Measurements from ENCODE around the gene RFX3. TPM values are rescaled to one million over a fixed set of nuclear protein-coding genes. Genes with fewer than 3 reads are reported as not detected.

The RFX3 gene
- total RNA-seq, 1 experiment from 2014 or later = 2.5 TPM

DNA sequence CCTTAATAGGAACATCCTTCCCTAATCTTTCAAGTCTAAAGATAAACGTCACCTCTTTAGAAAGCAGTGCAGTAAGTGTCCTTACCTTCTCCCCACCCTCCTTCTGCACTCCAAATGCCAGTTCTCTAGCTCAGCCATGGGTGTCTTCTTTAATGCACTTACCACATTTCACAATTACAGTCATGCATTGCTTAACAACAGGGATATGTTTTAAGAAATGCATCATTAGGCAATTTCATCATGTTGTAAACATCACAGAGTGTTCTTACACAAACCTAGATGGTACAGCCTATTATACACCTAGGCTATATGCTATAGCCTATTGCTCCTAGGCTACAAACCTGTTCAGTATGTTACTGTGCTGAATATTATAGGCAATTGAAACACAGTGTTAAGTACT, 91.2 kb downstream of the RFX3 start:
- DNase-seq (ENCODE audit: low read depth) = peak; percentile 61

DNA sequence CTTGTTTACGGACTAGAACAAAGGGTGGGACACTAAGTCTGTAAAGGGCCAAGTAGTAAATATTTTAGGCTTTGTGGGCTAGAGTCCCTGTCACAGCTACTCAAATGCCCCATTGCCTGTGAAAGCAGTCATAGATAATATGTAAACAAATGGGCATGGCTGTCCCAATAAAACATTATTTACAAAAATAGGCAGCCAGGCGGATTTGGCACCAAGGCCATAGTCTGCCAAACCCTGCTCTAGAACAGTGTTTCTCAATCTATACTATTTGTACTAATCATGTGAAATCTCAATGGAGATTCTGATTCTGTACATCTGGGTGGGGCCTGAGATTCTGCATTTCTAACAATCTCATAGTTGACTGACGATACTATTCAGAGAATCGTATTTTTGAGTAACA, 92.0 kb downstream of the RFX3 start:
- DNase-seq (ENCODE audit: low read depth) = no peak

DNA sequence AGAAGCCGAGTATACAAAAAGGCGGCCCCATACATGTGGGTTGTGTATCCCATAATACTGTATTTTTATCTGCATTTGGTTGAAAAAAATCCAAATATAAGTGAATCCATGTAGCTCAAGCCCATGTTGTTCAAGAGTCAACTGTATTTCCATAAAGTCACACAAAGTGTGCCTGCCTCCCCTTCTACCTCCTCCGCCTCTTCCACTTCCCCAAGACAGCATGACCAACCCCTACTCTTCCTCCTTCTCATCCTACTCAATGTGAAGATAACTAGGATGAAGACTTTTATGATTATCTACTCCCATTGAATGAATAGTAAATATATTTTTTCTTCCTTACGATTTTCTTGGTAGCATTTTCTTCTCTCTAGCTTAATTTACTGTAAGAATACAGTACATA, 92.7 kb downstream of the RFX3 start:
- DNase-seq (ENCODE audit: low read depth) = no peak

DNA sequence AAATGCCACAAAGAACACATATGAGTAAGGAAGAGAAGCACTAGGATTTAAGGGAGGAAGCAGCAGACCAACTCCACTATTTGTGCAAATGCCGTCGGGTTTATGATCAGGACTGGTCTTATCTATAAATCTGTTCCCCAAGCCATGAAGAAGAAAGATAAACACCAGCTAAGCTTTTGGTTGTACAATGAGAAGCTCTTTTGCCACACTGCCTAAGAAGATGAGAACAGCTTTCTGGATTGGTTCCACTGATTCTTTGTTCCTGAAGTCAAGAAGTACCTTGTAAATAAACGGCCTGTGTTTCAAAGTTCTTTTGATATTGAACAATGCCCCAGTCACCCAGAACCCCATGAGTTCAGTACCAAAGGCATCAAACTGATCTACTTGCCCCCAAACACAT, 93.9 kb downstream of the RFX3 start:
- DNase-seq (ENCODE audit: low read depth) = no peak

DNA sequence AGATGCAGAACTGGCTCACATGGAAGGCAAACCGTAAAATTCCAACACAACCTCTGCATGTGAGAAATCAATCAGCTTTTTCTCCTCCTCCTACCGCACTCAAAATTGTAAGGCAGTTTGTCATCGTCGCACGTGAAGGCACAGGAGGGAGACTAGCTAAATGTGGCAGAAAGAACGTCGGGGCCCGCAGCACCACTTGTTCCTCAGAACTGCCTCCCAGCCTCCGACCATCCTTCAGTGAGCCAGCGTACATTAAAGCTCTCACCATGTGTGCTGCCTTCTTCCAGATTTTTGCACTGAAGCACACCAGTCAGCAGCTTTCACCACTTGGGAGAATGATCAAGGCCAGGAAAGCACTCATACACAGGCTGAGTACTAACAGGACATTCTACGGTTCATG, 105.9 kb downstream of the RFX3 start:
- DNase-seq (ENCODE audit: low read depth) = no peak

DNA sequence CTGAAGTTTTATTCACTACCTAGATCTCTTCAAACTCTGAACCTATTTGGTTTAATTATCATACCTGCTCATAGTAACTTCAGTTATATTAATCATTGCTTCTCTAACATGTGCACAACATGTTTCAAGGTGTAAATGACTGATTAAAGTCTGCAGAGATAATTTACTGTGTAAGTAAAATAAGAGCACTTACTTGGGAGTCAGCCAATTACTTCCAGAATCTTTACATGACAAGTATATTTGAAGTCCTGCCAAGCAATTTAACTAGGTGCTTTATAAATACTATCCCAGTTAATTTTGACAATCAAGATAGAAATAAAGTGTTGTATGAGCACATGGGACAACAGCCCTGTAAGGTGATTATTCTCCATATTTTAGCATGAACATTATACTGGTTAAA, 109.9 kb downstream of the RFX3 start:
- no peak for DNase-seq (ENCODE audit: low read depth)

DNA sequence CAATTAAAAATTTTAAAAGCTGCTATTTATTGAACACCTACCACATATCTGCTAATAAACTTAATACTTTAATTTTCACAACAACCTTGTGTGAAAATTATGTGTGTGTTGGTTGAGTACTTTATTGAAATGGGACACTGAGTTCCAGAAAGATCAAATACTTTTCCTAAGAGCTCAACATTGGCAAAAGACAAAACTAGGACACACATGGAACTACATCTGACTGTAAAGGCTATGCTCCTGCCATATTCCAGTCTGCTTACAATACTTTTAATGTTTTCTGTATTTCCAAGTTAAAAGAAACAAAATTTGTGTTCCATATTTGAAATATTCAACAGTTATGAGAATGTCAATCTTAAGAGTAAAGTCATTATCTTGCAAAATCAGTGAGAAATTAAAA, 111.8 kb downstream of the RFX3 start:
- DNase-seq (ENCODE audit: low read depth) = no peak

DNA sequence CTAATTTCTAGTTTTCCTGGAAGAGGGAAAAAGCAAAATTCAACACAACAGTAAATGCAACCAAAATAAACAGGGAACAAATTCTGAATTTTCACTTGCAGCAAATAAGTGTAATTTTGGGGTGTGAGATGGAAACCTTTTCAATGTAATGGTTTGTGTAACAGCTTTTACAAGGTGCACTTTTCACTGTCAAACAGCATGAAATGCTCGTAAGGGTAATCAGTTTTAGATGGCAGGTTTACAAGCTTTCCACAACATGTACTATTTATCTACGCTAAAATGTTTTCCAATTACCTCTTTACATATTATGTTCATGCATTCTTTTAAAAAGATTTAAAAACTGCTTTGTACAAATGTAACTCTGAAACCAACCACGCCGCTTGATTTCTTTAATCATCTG, 115.3 kb downstream of the RFX3 start:
- DNase-seq (ENCODE audit: low read depth) = no peak

DNA sequence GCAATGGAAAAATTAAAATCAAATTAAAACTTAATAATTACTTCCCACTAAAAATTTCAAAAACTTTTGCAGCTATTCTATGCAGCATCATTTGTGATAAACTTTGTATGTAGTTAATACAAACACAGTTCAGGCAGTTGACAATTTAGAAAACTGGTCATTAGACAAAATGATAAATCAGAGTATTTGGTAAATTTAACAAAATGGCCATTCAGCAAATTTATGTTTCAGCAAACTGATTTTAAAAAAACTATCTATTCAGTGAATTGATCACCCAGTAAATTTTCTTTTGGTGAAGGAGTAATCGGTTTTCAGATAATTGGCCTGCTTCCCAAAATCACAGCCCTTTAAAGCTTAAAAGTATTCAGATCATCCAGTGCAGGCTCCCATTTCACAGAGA, 116.3 kb downstream of the RFX3 start:
- DNase-seq (ENCODE audit: low read depth) = no peak

DNA sequence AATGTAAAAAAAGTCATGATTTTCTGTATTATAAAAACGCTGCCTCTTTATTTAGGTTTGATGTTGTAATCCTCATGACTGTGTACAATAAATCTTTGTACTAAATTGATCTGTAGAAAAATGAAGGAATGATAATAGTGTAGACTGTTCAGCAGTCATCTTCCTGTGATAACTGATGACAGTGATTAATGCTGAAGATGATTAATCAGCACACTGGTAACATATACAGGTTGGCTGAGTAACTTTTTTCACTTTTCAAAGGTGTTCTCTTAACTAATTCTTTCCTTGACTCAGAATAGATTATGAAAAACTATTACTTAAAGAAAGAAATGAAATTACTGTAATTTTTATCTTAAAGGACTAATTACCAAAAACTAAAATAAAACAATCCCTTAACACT, 122.5 kb downstream of the RFX3 start:
- DNase-seq (ENCODE audit: low read depth) = no peak

DNA sequence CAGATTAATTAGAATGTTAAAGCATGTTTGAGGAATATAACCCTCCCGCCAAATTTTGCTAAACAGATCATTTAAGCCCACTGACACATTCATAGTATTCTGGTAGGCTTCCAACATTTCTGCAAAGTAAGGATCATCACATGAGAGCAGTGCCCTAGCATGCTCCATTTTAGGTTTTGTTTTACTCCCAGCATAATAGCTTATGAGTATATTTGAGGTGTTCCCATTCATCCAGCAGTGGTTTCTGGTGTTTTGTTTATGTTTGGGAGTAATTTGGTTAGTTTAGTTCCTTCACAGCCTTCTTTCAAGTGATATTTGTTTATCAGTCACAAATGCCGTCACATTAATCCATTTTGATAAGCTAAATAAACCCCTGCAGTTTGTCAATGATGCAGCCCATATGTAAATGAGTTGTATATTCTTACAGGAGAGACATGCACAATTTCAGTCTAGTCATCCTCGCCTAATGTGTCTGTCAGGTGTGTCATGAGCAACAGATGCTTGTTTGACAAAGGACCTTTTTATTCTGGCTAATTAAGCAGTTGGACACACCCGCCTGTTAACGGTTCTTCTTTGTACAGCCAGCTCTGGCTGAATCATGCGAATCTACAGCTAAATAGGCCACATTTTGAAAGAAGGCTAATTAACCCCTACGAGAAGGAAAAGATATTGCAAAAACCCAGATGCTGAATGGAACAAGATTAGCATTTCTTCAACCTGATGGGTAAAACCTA, 124.4 kb downstream of the RFX3 start:
- DNase-seq (ENCODE audit: low read depth) = no peak

DNA sequence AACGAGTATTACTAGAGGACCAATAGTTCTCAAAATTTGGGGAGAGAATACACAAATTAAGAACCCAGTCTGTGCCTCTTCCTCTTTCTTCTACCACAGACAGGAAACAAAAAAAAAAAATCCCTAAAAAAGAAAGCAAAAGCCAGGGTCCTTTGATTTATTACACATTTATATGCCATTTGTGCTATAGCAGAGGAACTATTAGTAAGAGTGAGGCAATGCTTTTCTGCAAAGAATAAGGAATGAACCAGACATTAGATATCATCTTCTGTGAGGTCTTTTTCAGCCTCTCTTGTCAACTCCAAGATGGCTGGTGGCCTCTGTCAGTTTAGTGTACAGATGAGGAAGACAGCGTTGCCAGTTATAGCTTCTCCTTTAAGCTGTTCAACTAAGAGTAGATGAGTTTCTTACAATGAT, 127.6 kb downstream of the RFX3 start:
- no peak for DNase-seq (ENCODE audit: low read depth)

DNA sequence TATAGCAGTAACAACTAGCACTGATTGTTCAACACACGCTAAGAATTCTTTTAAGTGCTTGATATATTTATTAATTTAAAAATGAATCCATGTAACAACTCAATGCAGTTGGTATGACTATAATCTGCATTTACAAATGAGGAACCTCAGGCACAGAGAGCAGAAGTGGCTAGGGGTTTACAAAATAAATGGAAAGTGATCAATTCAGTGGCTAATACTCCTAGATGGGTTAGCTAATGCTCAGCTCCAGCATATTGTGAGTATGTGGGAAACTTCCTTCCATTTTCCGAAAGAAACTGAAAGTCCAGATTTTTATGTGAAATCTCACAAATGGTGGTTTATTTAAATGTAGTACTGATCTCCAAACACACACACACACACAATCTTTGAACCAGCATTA, 128.0 kb downstream of the RFX3 start:
- no peak for DNase-seq (ENCODE audit: low read depth)

DNA sequence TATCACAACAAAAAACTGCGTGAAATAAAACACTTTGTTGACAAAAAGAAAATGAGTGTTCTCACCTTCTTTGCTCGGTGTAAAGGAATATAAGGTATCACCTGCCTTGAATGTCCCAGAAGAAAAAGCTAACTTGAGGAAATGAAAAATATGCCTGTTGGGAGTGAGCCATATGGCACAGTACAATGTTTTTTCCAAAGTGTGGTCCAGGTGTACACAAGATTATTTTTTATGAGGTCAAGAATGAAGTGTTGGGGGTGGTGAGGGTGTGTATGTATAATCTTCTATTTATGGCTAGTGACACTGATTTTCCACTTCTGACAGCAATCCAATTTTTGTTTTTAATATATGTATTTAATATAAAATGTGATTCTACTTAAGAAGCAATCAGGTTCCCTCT, 134.4 kb downstream of the RFX3 start:
- no peak for DNase-seq (ENCODE audit: low read depth)

DNA sequence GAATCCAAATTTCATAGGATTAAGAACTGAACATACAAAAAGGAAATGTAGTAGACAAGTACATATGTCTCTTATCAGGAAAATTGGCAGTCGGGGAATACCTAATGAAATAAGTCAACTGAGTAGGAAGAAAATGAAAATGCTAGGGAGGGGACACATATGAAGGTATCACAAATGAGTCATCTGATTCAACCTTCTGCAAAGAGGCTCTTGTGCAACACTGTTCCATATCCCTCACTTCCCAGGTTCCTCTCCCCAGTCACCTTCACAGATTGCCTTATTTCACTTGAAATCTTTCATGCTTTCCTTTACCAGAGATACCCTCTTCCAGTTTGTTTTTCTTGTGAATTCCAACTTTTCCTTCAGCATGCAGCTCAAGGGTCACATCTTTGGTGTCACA, 139.0 kb downstream of the RFX3 start:
- DNase-seq (ENCODE audit: low read depth) = no peak

DNA sequence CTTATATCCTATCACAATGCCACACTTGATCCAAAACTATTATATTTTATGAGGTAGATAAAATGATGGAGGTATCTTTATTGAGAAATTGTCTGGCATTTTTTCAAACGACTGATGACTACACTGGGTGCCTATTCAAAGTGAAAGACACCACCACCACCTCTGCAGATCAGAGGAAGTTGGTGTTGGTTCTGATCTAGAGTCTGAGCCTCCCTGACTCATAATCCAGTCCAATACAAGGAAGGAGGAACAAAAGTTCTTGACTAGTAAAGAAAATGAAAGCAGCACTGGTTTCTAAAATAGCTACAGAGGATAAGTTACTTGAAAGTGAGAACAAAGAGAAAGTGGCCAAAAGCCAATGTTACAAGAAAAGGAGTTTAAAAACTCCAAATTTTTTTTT, 139.9 kb downstream of the RFX3 start:
- no peak for DNase-seq (ENCODE audit: low read depth)

DNA sequence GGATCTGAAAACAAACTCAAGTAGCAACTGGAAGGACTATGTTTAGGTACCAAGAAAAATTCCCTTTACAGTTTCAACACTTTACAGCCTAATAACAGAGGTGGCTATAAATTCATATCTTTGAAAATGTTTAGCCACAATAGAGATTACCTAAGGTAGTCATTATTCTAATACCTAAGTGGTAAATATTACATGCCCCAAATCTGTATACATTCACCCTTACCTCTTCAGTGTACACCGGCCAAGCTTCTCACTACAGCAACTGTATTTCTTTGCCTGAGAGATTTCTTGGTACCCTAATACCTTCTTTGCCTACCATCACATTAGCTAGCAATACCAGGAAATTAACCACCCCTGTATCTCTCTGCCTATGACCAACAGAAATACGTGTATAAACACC, 154.0 kb downstream of the RFX3 start:
- no peak for DNase-seq (ENCODE audit: low read depth)

DNA sequence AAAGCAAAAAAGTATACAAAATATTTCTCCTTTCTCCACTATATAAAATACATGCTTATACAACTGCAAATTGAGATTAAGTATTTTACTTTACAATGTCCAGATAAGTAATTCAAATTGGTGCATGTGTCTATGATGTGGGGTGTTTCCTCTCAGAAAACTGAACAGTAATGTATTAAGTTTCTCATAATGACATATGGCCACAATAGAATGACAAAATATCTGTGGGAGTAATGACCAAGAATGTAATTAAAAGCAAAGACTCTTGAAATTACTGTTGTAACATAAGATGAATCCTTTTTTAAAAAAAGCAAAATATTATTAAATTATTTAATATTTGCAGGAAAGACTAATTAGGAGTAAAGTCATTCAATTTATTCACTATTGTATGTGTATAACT, 155.1 kb downstream of the RFX3 start:
- DNase-seq (ENCODE audit: low read depth) = no peak

DNA sequence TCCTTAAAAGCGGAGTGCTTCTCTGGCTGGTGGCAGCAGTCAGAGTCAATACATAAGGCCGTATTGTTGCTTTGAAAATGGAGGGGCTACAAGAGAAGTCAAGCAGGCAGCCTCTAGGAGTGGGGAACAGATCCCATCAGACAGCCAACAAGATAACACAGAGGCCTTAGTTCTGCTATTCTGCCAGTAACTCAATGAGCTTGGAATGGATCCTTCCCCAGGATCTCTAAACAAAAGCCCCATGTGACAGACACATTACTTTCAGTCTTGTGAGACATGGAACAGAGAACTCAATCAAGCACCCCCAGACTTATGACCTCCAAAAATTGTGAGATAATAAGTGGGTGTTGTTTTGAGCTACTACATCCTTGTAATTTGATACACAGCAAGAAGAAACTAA, 158.6 kb downstream of the RFX3 start:
- DNase-seq (ENCODE audit: low read depth) = no peak

DNA sequence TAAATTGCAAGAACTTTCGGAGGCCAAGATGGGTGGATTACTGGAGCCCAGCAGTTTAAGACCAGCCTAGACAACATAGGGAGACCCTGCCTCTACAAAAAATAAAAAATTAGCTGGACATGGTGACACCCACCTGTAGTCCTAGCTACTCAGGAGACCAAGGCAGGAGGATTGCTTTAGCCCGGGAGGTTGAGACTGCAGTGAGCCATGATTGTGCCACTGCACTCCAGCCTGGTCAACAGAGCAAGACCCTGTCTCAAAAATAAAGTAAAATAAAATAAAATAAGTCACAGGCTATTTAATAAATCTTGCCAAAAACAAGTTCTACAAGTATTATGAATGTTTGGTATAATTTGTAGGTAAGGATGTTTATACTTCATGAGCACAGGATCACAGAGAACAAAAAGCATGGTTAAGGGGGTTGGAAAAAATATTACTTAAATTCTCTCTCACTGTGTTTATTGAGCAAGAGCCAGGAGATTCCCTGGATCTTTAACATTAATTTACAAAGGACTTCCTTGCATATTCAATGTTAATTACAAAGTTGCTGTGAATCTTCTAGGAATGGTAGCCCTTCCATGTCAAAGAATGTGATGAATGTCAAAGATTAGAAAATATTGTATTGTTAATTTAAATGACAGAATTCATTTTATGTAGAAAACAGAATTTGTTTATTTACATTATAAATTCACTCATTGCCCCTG, 164.0 kb downstream of the RFX3 start:
- no peak for DNase-seq (ENCODE audit: low read depth)

DNA sequence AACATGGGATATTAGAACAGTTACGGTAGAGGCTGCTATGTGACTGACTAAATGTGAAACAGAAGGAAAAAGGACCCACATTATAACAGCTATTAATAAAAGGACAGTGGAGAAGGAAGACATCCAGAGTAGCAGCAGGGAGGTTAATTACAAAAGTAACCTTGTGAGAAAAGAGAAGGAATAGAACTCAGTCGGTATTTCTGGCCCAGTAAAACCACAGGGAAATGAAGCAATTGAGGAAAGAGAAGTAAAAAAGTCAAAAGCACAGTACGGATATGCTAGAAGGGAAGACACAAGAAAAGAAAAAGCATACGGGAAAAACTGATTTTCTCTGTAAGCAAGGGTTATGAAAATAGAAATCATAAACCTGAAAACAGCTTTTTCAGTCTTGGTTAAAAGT, 164.7 kb downstream of the RFX3 start:
- no peak for DNase-seq (ENCODE audit: low read depth)

DNA sequence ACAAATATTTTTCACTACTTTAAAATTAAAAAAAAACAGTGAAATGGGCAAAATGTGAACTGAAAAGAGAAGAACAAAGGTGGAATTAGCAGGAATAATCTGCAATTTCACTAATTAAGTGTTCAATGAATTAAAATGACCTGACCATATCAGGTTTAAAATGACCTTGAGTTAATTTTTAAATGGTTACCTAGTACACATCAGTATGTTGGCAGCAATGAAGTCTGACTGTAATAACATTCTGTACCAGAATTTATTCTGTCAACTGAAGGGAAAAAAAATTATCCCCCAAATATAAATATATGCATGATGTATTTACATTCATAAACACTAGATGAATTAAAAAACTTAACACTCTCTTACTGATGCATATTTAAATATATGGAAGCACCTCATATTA, 165.6 kb downstream of the RFX3 start:
- no peak for DNase-seq (ENCODE audit: low read depth)

DNA sequence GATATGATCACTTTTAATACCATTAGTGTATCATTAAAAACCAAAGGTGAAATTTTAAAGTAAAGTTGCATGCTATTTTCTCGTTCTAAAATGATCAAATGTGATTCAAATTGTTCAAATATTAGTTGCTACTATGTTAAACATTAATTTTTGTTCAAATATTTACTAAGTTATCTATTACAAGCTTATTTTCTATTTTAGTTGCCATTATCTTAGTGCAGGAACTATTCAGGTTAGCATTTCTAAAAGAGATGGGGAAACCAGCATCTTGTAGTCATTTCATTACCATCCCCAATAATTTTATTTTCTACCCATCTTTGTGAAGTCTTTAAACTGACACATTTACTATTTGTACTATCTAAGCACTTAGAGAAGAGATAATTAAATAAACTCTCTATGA, 166.0 kb downstream of the RFX3 start:
- DNase-seq (ENCODE audit: low read depth) = no peak
